Progenitor cell of endocrine pancreas (in vitro differentiated cells): Measurements from ENCODE around the gene NCCRP1. TPM values are rescaled to one million over a fixed set of nuclear protein-coding genes. Genes with fewer than 3 reads are reported as not detected.

Source experiments
- DNase-seq: peaks from one replicate; pipeline ENCODE4 v3.0.0; 2021; ENCODE audit warnings: low spot score; ENCODE audit not compliant: unreplicated experiment
- H3K27ac Mint-ChIP-seq: 2 replicates; pipeline ENCODE4 v1.8.0; 2021; ENCODE audit warnings: mild to moderate bottlenecking, moderate library complexity, mixed read lengths
- H3K27me3 Mint-ChIP-seq: 2 replicates; pipeline ENCODE4 v1.8.0; 2021; ENCODE audit warnings: mixed read lengths
- H3K36me3 Mint-ChIP-seq: 2 replicates; pipeline ENCODE4 v1.8.0; 2022; ENCODE audit warnings: mixed read lengths; ENCODE audit not compliant: insufficient read depth
- H3K4me1 Mint-ChIP-seq: 2 replicates; pipeline ENCODE4 v1.8.0; 2021; ENCODE audit warnings: low read depth, mixed read lengths
- H3K4me3 Mint-ChIP-seq: 2 replicates; pipeline ENCODE4 v1.8.0; 2021; ENCODE audit warnings: low read depth, mild to moderate bottlenecking, moderate library complexity, mixed read lengths
- H3K9me3 Mint-ChIP-seq: 2 replicates; pipeline ENCODE4 v1.8.0; 2021; ENCODE audit warnings: low read depth, mixed read lengths
- total RNA-seq: library from RNA; stranded (reverse); gene quantifications from 2 replicates; pipeline ENCODE4 v1.2.1, GENCODE V29; 2021
- TF ChIP-seq, protein P1 (sequence below): fragments of 200-600 bp; sonication (generic); IDR thresholded peaks from one replicate; pipeline ENCODE4 v1.5.0; 2021; ENCODE audit warnings: antibody characterized with exemption, mild to moderate bottlenecking; ENCODE audit not compliant: unreplicated experiment

The NCCRP1 gene
- total RNA-seq, 1 donor from 2014 or later, result 0.93 TPM

DNA sequence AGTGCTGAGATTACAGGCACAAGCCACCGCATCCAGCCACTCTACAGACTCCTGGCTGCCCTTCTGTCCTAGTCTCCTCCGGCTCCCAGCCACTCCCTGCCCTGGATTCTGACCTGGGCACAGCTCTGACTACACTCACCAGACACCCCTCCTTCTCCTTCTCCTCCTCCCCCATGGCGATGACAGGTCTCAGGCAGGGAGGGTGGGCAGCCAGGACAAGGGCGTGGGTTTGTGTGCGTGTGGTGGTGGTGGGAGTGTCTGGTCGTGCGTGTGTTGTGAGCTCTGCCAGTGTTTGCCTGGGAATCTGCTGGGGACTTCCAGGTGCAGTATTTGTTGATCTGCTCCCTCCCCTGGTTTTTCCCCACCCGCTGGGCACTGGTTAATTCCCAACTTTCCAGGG is 3.0 kb upstream of the NCCRP1 start:
- TF ChIP-seq, protein P1, sequence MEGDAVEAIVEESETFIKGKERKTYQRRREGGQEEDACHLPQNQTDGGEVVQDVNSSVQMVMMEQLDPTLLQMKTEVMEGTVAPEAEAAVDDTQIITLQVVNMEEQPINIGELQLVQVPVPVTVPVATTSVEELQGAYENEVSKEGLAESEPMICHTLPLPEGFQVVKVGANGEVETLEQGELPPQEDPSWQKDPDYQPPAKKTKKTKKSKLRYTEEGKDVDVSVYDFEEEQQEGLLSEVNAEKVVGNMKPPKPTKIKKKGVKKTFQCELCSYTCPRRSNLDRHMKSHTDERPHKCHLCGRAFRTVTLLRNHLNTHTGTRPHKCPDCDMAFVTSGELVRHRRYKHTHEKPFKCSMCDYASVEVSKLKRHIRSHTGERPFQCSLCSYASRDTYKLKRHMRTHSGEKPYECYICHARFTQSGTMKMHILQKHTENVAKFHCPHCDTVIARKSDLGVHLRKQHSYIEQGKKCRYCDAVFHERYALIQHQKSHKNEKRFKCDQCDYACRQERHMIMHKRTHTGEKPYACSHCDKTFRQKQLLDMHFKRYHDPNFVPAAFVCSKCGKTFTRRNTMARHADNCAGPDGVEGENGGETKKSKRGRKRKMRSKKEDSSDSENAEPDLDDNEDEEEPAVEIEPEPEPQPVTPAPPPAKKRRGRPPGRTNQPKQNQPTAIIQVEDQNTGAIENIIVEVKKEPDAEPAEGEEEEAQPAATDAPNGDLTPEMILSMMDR, result no peak
- Mint-ChIP-seq H3K4me3 (no peak overlapping the region), H3K9me3 (no peaks in the 10 kb centered on the region), H3K27ac (peak overlapping the region; percentile 73), H3K36me3 (no peaks in the 10 kb centered on the region), H3K4me1 (peaks cover 22% of the 10 kb centered on the region), H3K27me3 (peaks cover 43% of the 10 kb centered on the region)
- no peak for DNase-seq

DNA sequence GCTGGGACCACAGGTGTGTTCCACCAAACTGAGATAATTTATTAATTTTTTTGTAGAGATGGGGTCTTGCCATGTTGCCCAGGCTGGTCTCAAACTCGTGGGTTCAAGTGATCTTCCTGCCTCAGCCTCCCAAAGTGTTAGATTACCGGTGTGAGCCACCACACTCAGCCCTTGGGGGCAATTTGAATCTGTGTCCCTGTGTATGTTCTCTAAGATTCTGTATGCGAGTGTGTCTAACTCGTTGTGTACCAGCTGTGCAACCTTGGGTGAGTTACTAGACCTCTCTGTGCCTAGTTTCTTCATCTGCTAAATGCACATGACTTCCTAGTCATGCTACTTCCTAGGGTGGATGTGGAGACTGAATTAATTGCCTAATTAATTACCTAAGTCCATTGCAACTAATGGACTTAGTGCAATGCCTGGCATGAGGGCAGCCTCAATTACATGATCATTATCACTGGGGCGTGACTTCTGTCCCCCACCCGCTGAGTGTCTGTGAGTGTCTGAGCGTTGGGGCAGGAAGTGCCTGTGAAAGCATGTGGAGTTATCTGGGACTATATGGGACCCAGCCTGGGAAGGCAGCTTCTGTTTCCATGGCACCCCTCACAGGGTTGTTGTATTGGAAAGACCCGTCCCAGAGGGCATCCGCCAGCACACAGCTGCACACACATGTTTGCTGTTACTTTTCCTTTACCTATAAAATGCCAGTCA is 1.8 kb upstream of the NCCRP1 start:
- H3K9me3 Mint-ChIP-seq, result no peaks in the 10 kb centered on the region
- H3K27ac Mint-ChIP-seq, result peak overlapping the region; percentile 33
- no peak overlapping the region for H3K4me3 Mint-ChIP-seq

DNA sequence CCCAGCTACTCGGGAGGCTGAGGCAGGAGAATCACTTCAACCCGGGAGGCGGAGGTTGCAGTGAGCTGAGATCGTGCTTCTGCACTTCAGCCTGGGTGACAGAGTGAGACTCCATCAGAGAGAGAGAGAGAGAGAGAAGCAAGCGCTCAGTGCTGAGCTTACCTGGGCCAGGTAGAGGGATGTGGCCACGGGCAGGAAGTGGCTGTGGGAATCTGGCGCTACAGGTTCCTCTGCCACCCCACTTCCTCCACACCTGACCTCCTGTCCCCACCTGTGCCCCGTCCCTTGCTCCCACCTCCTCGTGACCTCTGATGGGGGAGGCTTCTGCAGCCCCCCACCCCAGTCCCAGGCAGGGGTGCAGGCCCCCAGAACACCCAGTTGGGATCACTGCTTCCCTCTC is 1.0 kb upstream of the NCCRP1 start:
- TF ChIP-seq, protein P1, result no peak
- peaks cover 19% of the 10 kb centered on the region for H3K4me1 Mint-ChIP-seq
- H3K36me3 Mint-ChIP-seq, result no peaks in the 10 kb centered on the region
- no peak for DNase-seq
- H3K27me3 Mint-ChIP-seq, result peaks cover 49% of the 10 kb centered on the region
- no peak overlapping the region for H3K4me3 Mint-ChIP-seq
- H3K27ac Mint-ChIP-seq, result no peak overlapping the region
- H3K9me3 Mint-ChIP-seq, result no peaks in the 10 kb centered on the region

More for the DNA sequence above, 1.8 kb upstream of the NCCRP1 start:
- TF ChIP-seq, protein P1, result no peak
- peaks cover 46% of the 10 kb centered on the region for H3K27me3 Mint-ChIP-seq
- H3K36me3 Mint-ChIP-seq, result no peaks in the 10 kb centered on the region
- peaks cover 19% of the 10 kb centered on the region for H3K4me1 Mint-ChIP-seq
- no peak for DNase-seq

DNA sequence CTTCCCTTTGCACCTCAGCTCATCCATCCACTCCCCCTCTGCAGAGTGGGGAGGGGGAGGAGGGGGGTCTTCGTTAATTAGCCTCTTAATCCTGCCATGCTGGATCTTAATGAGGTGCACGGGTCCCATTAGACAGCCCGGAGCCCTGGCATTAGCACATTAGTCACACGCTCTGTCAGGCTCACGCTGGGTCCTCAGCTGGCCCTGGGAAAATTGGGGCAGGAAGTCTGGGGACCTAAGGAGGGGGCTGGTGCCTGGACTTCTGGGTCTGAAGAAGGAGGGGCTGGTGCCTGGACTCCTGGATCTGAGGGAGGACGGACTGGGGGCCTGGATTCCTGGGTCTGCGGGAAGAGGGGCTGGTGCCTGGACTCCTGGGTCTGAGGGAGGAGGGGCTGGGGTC is 444 bp upstream of the NCCRP1 start:
- Mint-ChIP-seq H3K27me3 (peaks cover 55% of the 10 kb centered on the region), H3K27ac (no peak overlapping the region), H3K4me1 (peaks cover 19% of the 10 kb centered on the region), H3K36me3 (no peaks in the 10 kb centered on the region), H3K4me3 (peak overlapping the region; percentile 16), H3K9me3 (no peaks in the 10 kb centered on the region)
- DNase-seq, result no peak
- TF ChIP-seq, protein P1, result no peak

DNA sequence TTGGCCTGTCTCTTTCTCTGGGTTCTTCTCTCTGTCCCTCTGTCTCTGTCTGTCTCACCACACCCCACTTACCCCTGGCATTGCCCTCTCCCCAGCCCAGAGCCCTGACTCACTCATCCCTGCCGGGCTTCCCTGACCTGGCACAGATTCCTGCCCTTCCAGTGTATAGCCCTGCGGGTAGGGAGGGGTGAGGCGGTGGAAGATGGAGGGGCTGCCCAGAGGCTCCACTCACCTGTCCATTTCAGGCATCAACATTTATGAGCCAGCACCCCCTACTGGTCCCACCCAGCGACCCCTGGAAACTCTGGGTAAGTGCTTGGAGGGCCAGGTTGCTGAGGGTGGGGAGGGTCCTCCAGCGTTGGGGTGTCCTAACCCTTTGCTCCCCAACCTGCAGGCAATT is 1.0 kb downstream of the NCCRP1 start:
- Mint-ChIP-seq H3K4me1 (peaks cover 19% of the 10 kb centered on the region), H3K27ac (no peak overlapping the region)
- no peak for DNase-seq

More for the DNA sequence above, 1.0 kb downstream of the NCCRP1 start:
- TF ChIP-seq, protein P1, result no peak
- H3K27me3 Mint-ChIP-seq, result peaks cover 62% of the 10 kb centered on the region
- no peaks in the 10 kb centered on the region for H3K36me3 Mint-ChIP-seq
- no peak overlapping the region for H3K4me3 Mint-ChIP-seq
- no peaks in the 10 kb centered on the region for H3K9me3 Mint-ChIP-seq
